ENCODE results near the gene FTH1.

DNA sequence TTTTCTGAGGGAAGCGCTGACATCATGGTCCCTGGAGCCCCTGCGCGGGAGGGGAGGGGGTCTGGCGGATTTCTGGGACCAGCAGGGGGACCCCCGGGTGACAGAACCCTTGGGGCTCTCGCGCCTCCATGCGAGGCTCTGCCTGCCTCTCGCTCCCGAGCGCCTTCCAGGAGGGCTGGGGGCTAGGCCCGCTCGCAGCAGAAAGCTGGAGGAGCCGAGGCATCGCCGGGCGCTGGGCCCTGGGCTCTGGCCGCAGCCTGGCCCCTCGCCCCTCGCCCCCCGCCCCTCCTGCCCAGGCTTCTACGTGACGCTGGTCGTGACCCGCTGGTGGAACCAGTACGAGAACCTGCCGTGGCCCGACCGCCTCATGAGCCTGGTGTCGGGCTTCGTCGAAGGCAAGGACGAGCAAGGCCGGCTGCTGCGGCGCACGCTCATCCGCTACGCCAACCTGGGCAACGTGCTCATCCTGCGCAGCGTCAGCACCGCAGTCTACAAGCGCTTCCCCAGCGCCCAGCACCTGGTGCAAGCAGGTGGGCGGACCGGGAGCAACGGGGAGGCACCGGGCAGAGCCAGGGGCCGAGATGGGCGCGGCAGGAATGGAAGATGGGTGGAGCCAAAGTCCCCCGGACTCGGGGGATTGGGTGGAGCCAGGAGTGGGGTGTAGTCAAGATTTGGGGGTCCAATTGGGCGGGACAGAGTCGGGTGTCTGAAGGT, 11.9 kb downstream of the FTH1 start:
- no peak for TF ChIP-seq TCF7L2 (IDR thresholded peaks at IDR 0.05; ENCODE audit: low read depth, low read length)
- TF ChIP-seq REST (IDR thresholded peaks at IDR 0.05; ENCODE audit: insufficient read depth in 1 of 2, low read depth in 2 of 2, low read length in 1 of 2) = no peak
- no peak for TF ChIP-seq POLR2AphosphoS5 (IDR thresholded peaks at IDR 0.05; ENCODE audit: low read depth, low read length)
- TF ChIP-seq CTCF (IDR thresholded peaks at IDR 0.05) = no peak
- no peak for TF ChIP-seq SIN3A (IDR thresholded peaks at IDR 0.05; ENCODE audit: borderline replicate concordance, insufficient read depth, low read depth, low read length)

Measured in Panc1 (cell line).